BJ (cell line): ENCODE results near the gene SLC16A12. TPM values are rescaled to one million over a fixed set of nuclear protein-coding genes. Genes with fewer than 3 reads are reported as not detected.

Source experiments
- CTCF ChIA-PET: fragments of 350-600 bp; formaldehyde crosslinking; extraction: SDS; loops from one replicate; lab custom pipeline; 2021; ENCODE audit warnings: antibody characterized with exemption, inconsistent platforms; lab: Yijun Ruan, JAX
- POLR2A ChIA-PET: fragments of 300-600 bp; sonication (Branson Sonifier 250); formaldehyde crosslinking; extraction: SDS; loops from one replicate; lab custom pipeline; 2021; ENCODE audit warnings: antibody characterized with exemption; lab: Charles Lee
- DNase-seq: peaks from one replicate; pipeline ENCODE4 v3.0.0-alpha.2; 2011; ENCODE audit warnings: low read depth
- H3K27me3 ChIP-seq: 2 replicates; pipeline ENCODE4 v1.6.0; 2011; ENCODE audit warnings: low read length; ENCODE audit not compliant: control insufficient read depth, insufficient read depth
- H3K36me3 ChIP-seq: 2 replicates; pipeline ENCODE4 v1.5.1; 2011; ENCODE audit warnings: low read length; ENCODE audit not compliant: control insufficient read depth, insufficient read depth
- H3K4me3 ChIP-seq: 2 replicates; pipeline ENCODE4 v1.5.1; 2011; ENCODE audit warnings: low read depth, mild to moderate bottlenecking, control low read depth, low read length
- CTCF ChIP-seq: IDR thresholded peaks from 2 replicates; pipeline ENCODE4 v1.5.1; 2011; ENCODE audit warnings: low read depth, mild to moderate bottlenecking, control low read depth, inconsistent platforms, low read length, moderate library complexity; ENCODE audit not compliant: insufficient read depth
- polyA plus RNA-seq: library from polyadenylated mRNA; depleted of rRNA; stranded (reverse); fragments of >200 nt; gene quantifications from 2 replicates; pipeline ENCODE4 v1.2.3, GENCODE V29; 2011

SLC16A12 gene
- polyA plus RNA-seq, 1 experiment = 0.06 TPM

- Histone ChIP-seq H3K4me3 (no peak overlapping the region), H3K36me3 (no peaks in the 10 kb centered on the region), H3K27me3 (no peaks in the 10 kb centered on the region; the same call in 1 of the 2 replicates)
- TF ChIP-seq CTCF = no peak
- DNase-seq = no peak
- ChIA-PET POLR2A (no interaction called here), CTCF (interaction anchor here (0.9 to 2.9 kb wide), 9 partner anchors 9 to 130 kb away, joined by 3 to 9 read pairs (median 3); partner anchors contain the start of gene SLC16A12)
Measured at GRCh38 chr10:89554433-89554832, 19.0 kb upstream of the SLC16A12 start.

GRCh38 chr10:89553064-89553734, 17.8 kb upstream of the SLC16A12 start:
- Histone ChIP-seq H3K27me3 (no peaks in the 10 kb centered on the region; the same call in 1 of the 2 replicates), H3K4me3 (no peak overlapping the region), H3K36me3 (no peaks in the 10 kb centered on the region)
- no peak for TF ChIP-seq CTCF
- peak; percentile 95 for DNase-seq
- ChIA-PET POLR2A (no interaction called here), CTCF (interaction anchor here (0.7 to 1.3 kb wide), 4 partner anchors 10 to 87 kb away, joined by 3 to 6 read pairs (median 4); partner anchors contain the start of gene SLC16A12)

GRCh38 chr10:89552213-89552612, 16.8 kb upstream of the SLC16A12 start:
- no peak for TF ChIP-seq CTCF
- ChIA-PET POLR2A (interaction anchor here (0.5 kb wide), 1 partner anchor 12 kb away, joined by 15 read pairs; no protein-coding TSS in a partner anchor), CTCF (interaction anchor here (0.6 to 1.4 kb wide), 2 partner anchors 12 to 1199 kb away, joined by 3 read pairs; no protein-coding TSS in a partner anchor)
- Histone ChIP-seq H3K27me3 (no peaks in the 10 kb centered on the region; the same call in 1 of the 2 replicates), H3K36me3 (no peaks in the 10 kb centered on the region), H3K4me3 (no peak overlapping the region)
- no peak for DNase-seq

- no peak overlapping the region for H3K4me3 ChIP-seq
- no peaks in the 10 kb centered on the region; the same call in 1 of the 2 replicates for H3K27me3 ChIP-seq
- TF ChIP-seq CTCF = no peak
- no peaks in the 10 kb centered on the region for H3K36me3 ChIP-seq
- no peak for DNase-seq
- POLR2A ChIA-PET = no interaction called here
- CTCF ChIA-PET = interaction anchor here (1.3 to 1.5 kb wide), 3 partner anchors 9 to 18 kb away, joined by 3 to 6 read pairs (median 3); no protein-coding TSS in a partner anchor
Measured at GRCh38 chr10:89550509-89550908, 15.1 kb upstream of the SLC16A12 start.

- Histone ChIP-seq H3K36me3 (no peaks in the 10 kb centered on the region), H3K27me3 (no peaks in the 10 kb centered on the region; the same call in 1 of the 2 replicates), H3K4me3 (no peak overlapping the region)
- ChIA-PET POLR2A (no interaction called here), CTCF (interaction anchor here (0.7 to 0.9 kb wide), 3 partner anchors 9 to 79 kb away, joined by 3 to 4 read pairs (median 4); no protein-coding TSS in a partner anchor)
- DNase-seq = no peak
- TF ChIP-seq CTCF = no peak
Measured at GRCh38 chr10:89549510-89549909, 14.1 kb upstream of the SLC16A12 start.
